Astrocyte (in vitro differentiated cells and primary cell): ENCODE results near the gene NRIP3. TPM values are rescaled to one million over a fixed set of nuclear protein-coding genes. Genes with fewer than 3 reads are reported as not detected.

ENCODE experiments used
- DNase-seq: peaks from one replicate; pipeline ENCODE4 v3.0.0-alpha.2; 2010; ENCODE audit warnings: low read depth
- FAIRE-seq: peaks from 2 replicates; lab custom pipeline; 2011; peaks lifted over from hg19 to GRCh38; lab: Jason Lieb, UNC
- H2AFZ ChIP-seq: 2 replicates; pipeline ENCODE4 v1.6.0; 2012; ENCODE audit warnings: low read depth, low read length, inconsistent platforms
- H3K27ac ChIP-seq: 2 replicates; pipeline ENCODE4 v1.5.1; 2011; ENCODE audit warnings: low read depth, low read length, inconsistent platforms
- H3K27me3 ChIP-seq: 2 replicates; pipeline ENCODE4 v1.6.0; 2011; ENCODE audit warnings: low read length, inconsistent platforms; ENCODE audit not compliant: insufficient read depth
- H3K36me3 ChIP-seq: 2 replicates; pipeline ENCODE4 v1.5.1; 2011; ENCODE audit warnings: low read length, inconsistent platforms; ENCODE audit not compliant: insufficient read depth
- H3K4me1 ChIP-seq: 2 replicates; pipeline ENCODE4 v1.5.1; 2011; ENCODE audit warnings: low read length, inconsistent platforms; ENCODE audit not compliant: insufficient read depth
- H3K4me2 ChIP-seq: 2 replicates; pipeline ENCODE4 v1.6.0; 2012; ENCODE audit warnings: low read length, inconsistent platforms
- H3K4me3 ChIP-seq: 2 replicates; pipeline ENCODE4 v1.5.1; 2011; ENCODE audit warnings: low read depth, mild to moderate bottlenecking, low read length, inconsistent platforms; ENCODE audit not compliant: insufficient read depth
- H3K79me2 ChIP-seq: 2 replicates; pipeline ENCODE4 v1.6.0; 2012; ENCODE audit warnings: mild to moderate bottlenecking, low read length, inconsistent platforms; ENCODE audit not compliant: insufficient read depth
- H3K9ac ChIP-seq: 2 replicates; pipeline ENCODE4 v1.6.0; 2012; ENCODE audit warnings: mild to moderate bottlenecking, low read length, inconsistent platforms
- H3K9me3 ChIP-seq: 2 replicates; pipeline ENCODE4 v1.5.1; 2012; ENCODE audit warnings: low read depth, mild to moderate bottlenecking, low read length, inconsistent platforms; ENCODE audit not compliant: insufficient read depth
- H4K20me1 ChIP-seq: 2 replicates; pipeline ENCODE4 v1.6.0; 2012; ENCODE audit warnings: low read length, inconsistent platforms; ENCODE audit not compliant: insufficient read depth
- H3K27ac Mint-ChIP-seq: one replicate; pipeline ENCODE4 v1.8.0; 2021; ENCODE audit warnings: mild to moderate bottlenecking, mixed read lengths; ENCODE audit not compliant: unreplicated experiment
- H3K27me3 Mint-ChIP-seq: one replicate; pipeline ENCODE4 v1.8.0; 2021; ENCODE audit warnings: low read depth, mixed read lengths; ENCODE audit not compliant: unreplicated experiment
- H3K36me3 Mint-ChIP-seq: one replicate; pipeline ENCODE4 v1.8.0; 2021; ENCODE audit warnings: low read depth, mixed read lengths; ENCODE audit not compliant: unreplicated experiment
- H3K4me1 Mint-ChIP-seq: one replicate; pipeline ENCODE4 v1.8.0; 2021; ENCODE audit warnings: low read depth, mixed read lengths; ENCODE audit not compliant: unreplicated experiment
- H3K4me3 Mint-ChIP-seq: one replicate; pipeline ENCODE4 v1.8.0; 2021; ENCODE audit warnings: mild to moderate bottlenecking, moderate library complexity, mixed read lengths; ENCODE audit not compliant: unreplicated experiment
- H3K9me3 Mint-ChIP-seq: one replicate; pipeline ENCODE4 v1.8.0; 2021; ENCODE audit warnings: mild to moderate bottlenecking, mixed read lengths; ENCODE audit not compliant: unreplicated experiment
- EZH2 ChIP-seq: IDR thresholded peaks from 2 replicates; pipeline ENCODE4 v1.6.1; 2012; ENCODE audit warnings: mild to moderate bottlenecking, low read length, inconsistent platforms; ENCODE audit not compliant: insufficient read depth
- total RNA-seq: library from RNA; stranded (reverse); gene quantifications from 2 replicates; pipeline ENCODE4 v1.2.1, GENCODE V29; 2021
- TF ChIP-seq, protein P1 (sequence below): IDR thresholded peaks from 2 replicates; pipeline ENCODE4 v1.5.1; 2011; ENCODE audit warnings: low read depth, mild to moderate bottlenecking, inconsistent platforms, low read length, moderate library complexity; ENCODE audit not compliant: insufficient read depth

The NRIP3 gene
- total RNA-seq, 1 donor from 2014 or later: 11.6 TPM

DNA sequence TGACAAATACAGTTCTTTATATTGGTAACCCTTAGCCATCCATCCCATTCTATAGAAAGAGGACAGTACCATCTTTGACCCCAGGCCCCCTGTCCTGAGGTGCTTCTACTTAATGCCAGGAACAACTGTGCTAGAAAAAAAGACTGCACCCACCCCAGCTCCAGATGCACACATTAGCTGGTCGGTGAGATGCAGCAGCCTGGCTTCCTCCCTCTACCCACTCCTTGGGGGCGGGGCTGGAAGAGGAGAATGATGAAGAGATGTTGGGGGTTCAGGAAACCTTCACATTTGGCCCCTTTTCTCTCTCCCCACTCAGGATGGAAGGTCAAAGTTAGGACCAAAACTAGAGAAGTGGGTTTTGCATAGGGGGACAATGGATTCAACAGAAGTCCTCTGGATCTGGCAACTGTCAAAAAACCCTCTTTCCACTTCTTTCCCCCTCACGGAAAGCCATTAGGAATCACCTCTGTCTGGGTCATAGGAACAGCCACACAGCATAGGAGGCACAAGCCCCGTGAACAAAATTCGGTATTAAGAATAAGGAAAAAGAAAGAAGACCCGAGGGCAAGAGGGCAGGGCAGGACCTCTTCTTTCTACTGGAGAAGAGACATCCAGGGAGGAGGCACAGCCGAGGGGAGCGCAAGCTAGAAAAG lies 755 bp downstream of the NRIP3 start:
- FAIRE-seq: no peak
- Histone ChIP-seq H3K4me2 (peak overlapping the region; percentile 83), H3K4me3 (peak overlapping the region; percentile 59), H3K36me3 (no peaks in the 10 kb centered on the region), H3K79me2 (peaks cover 9% of the 10 kb centered on the region), H3K9ac (peak overlapping the region; percentile 68), H3K9me3 (no peaks in the 10 kb centered on the region), H3K27ac (peak overlapping the region; percentile 36), H4K20me1 (no peaks in the 10 kb centered on the region), H3K27me3 (peaks cover 13% of the 10 kb centered on the region), H2AFZ (peak overlapping the region; percentile 89), H3K4me1 (peaks cover 24% of the 10 kb centered on the region)
- Mint-ChIP-seq H3K27me3 (peaks cover 32% of the 10 kb centered on the region), H3K36me3 (peaks cover 2% of the 10 kb centered on the region), H3K4me1 (peaks cover 9% of the 10 kb centered on the region), H3K9me3 (no peaks in the 10 kb centered on the region), H3K4me3 (peak overlapping the region; percentile 85), H3K27ac (peak overlapping the region; percentile 80)
- no peak for TF ChIP-seq EZH2
- TF ChIP-seq, protein P1, sequence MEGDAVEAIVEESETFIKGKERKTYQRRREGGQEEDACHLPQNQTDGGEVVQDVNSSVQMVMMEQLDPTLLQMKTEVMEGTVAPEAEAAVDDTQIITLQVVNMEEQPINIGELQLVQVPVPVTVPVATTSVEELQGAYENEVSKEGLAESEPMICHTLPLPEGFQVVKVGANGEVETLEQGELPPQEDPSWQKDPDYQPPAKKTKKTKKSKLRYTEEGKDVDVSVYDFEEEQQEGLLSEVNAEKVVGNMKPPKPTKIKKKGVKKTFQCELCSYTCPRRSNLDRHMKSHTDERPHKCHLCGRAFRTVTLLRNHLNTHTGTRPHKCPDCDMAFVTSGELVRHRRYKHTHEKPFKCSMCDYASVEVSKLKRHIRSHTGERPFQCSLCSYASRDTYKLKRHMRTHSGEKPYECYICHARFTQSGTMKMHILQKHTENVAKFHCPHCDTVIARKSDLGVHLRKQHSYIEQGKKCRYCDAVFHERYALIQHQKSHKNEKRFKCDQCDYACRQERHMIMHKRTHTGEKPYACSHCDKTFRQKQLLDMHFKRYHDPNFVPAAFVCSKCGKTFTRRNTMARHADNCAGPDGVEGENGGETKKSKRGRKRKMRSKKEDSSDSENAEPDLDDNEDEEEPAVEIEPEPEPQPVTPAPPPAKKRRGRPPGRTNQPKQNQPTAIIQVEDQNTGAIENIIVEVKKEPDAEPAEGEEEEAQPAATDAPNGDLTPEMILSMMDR: no peak
- no peak for DNase-seq

GRCh38 chr11:9001736-9002135 lies 2.1 kb downstream of the NRIP3 start:
- Histone ChIP-seq H3K27me3 (peaks cover 13% of the 10 kb centered on the region), H3K36me3 (no peaks in the 10 kb centered on the region), H3K79me2 (peaks cover 9% of the 10 kb centered on the region), H3K4me1 (peaks cover 24% of the 10 kb centered on the region), H4K20me1 (no peaks in the 10 kb centered on the region), H3K9me3 (no peaks in the 10 kb centered on the region), H3K4me3 (peak overlapping the region; percentile 2), H3K27ac (peak overlapping the region; percentile 29), H3K4me2 (peak overlapping the region; percentile 83), H2AFZ (no peak overlapping the region), H3K9ac (no peak overlapping the region)
- H3K36me3 Mint-ChIP-seq: peaks cover 2% of the 10 kb centered on the region
- FAIRE-seq: peak; percentile 87
- DNase-seq: peak; percentile 84
- peak overlapping the region; percentile 21 for H3K4me3 Mint-ChIP-seq
- peak overlapping the region; percentile 3 for H3K27ac Mint-ChIP-seq
- no peaks in the 10 kb centered on the region for H3K9me3 Mint-ChIP-seq
- TF ChIP-seq EZH2: no peak
- TF ChIP-seq, protein P1: no peak
- H3K4me1 Mint-ChIP-seq: peaks cover 9% of the 10 kb centered on the region
- H3K27me3 Mint-ChIP-seq: peaks cover 21% of the 10 kb centered on the region

DNA sequence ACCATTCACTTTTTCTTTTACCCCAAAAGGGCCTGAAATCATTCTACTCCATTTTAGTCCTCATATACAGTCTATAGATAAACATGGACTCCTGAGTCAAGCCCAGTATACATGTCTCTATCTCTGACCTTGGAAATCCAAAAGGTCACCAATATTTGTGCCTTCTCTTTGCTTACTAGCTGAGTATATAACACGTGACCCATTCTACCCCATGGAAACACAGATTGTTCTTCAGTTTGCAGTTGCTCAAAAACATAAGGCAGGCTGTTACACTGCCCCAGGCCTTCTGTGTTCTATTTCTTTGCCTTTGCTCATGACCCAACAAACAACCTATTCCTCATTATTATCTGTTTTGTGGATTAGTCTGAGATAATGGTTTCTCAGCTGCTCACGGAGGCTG lies 5.8 kb downstream of the NRIP3 start:
- Mint-ChIP-seq H3K4me1 (peaks cover 6% of the 10 kb centered on the region), H3K4me3 (no peak overlapping the region), H3K9me3 (no peaks in the 10 kb centered on the region), H3K36me3 (peaks cover 1% of the 10 kb centered on the region), H3K27me3 (no peaks in the 10 kb centered on the region), H3K27ac (no peak overlapping the region)
- DNase-seq (no peak), FAIRE-seq (no peak)
- peaks cover 13% of the 10 kb centered on the region for H3K4me1 ChIP-seq
- peaks cover 9% of the 10 kb centered on the region for H3K79me2 ChIP-seq
- no peaks in the 10 kb centered on the region for H3K9me3 ChIP-seq
- H4K20me1 ChIP-seq: no peaks in the 10 kb centered on the region
- no peak overlapping the region for H3K27ac ChIP-seq
- no peaks in the 10 kb centered on the region for H3K36me3 ChIP-seq
- no peaks in the 10 kb centered on the region for H3K27me3 ChIP-seq
- H3K4me3 ChIP-seq: no peak overlapping the region
- no peak overlapping the region for H3K9ac ChIP-seq
- H2AFZ ChIP-seq: no peak overlapping the region
- H3K4me2 ChIP-seq: no peak overlapping the region
- no peak for TF ChIP-seq EZH2
- TF ChIP-seq, protein P1: no peak
